K562 (cell line): ENCODE data around the gene FBXW12.

Source experiments
- BCLAF1 ChIP-seq, 2 experiments: fragments of 450-650 bp in 1 of 2; IDR thresholded peaks; 2 replicates each; pipeline ENCODE4 v1.6.1; 2011 to 2017; ENCODE audit warnings: low read depth in 2 of 2, antibody characterized with exemption in 1 of 2, borderline replicate concordance in 1 of 2, low read length in 1 of 2, mild to moderate bottlenecking in 1 of 2, mixed read lengths in 1 of 2; ENCODE audit not compliant: control insufficient read depth in 1 of 2
- CBX8 ChIP-seq: fragments of 200-600 bp; sonication (generic); IDR thresholded peaks from 2 replicates; pipeline ENCODE4 v1.6.1; 2012; ENCODE audit warnings: borderline replicate concordance, mixed run types, low read depth, mild to moderate bottlenecking, moderate library complexity, mixed read lengths, low read length, control low read depth, inconsistent platforms; ENCODE audit not compliant: poor library complexity, severe bottlenecking; ENCODE audit errors: extremely low read depth
- CTCF ChIP-seq, 3 experiments: IDR thresholded peaks in 2 of 3; conservative IDR thresholded peaks in 1 of 3; 2 replicates each; pipeline ENCODE4 v1.5.1; 2011 to 2012; ENCODE audit warnings: low read length in 3 of 3, mild to moderate bottlenecking in 3 of 3, control low read depth in 2 of 3, improper control_type of control experiment in 1 of 3, inconsistent platforms in 1 of 3, low read depth in 1 of 3, mixed read lengths in 1 of 3, moderate library complexity in 1 of 3; ENCODE audit not compliant: insufficient read depth in 2 of 3
- GTF2F1 ChIP-seq: IDR thresholded peaks from 2 replicates; pipeline ENCODE4 v1.6.1; 2011; ENCODE audit warnings: low read depth, low read length, improper control_type of control experiment
- PATZ1 ChIP-seq: fragments of 250-450 bp; sonication (Bioruptor Pico); IDR thresholded peaks from 2 replicates; pipeline ENCODE4 v1.5.0; 2020; ENCODE audit warnings: mild to moderate bottlenecking, borderline replicate concordance

- TF ChIP-seq PATZ1 (no peak), CTCF (IDR thresholded peaks at IDR 0.05 in 2 of 3, conservative IDR thresholded peaks at IDR 0.05 in 1 of 3; ENCODE audit: insufficient read depth in 2 of 3, low read depth in 1 of 3, low read length in 3 of 3) (no peak), GTF2F1 (no peak), BCLAF1 (IDR thresholded peaks at IDR 0.05; ENCODE audit: borderline replicate concordance in 1 of 2, control insufficient read depth in 1 of 2, low read depth in 2 of 2, low read length in 1 of 2) (no peak), CBX8 (no peak)
Measured at GRCh38 chr3:48436477-48436787, 64.4 kb downstream of the FBXW12 start.
